ENCODE data around the gene SMPD1.

SMPD1 gene

DNA sequence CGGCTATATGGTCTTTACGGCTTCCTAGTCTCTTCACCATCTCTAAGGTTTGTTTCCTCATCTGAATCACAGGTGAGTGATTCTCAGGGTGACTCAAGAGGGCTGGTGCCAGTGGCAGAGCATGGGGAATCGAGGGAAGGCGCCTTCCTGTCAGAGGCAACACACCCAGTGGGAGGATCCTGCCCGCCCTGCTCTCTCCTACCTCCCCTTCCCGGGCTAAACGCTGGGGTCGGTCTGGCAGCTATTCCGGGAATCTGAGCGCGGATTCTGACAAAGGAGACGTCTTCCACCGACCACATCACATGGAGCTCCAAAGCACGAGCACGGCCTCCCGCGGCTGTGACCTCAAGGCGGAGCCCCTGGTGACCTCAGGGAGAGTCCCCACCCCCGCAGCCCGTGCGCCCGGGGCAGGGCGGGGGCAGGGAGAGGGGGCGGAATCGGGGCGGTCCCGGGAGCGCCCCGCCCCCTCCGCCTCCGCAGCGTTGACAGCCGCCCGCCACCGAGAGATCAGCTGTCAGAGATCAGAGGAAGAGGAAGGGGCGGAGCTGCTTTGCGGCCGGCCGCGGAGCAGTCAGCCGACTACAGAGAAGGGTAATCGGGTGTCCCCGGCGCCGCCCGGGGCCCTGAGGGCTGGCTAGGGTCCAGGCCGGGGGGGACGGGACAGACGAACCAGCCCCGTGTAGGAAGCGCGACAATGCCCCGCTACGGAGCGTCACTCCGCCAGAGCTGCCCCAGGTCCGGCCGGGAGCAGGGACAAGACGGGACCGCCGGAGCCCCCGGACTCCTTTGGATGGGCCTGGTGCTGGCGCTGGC is at the start of gene SMPD1:
Gene SMPD1 (plus strand): TSS at position 570 of the 813 bp plus-strand sequence. CDS start 125 bp downstream, at position 695.
- Histone ChIP-seq H3K36me3 (ENCODE audit: control insufficient read depth, insufficient read depth, low read length, severe bottlenecking) (peaks cover 14% of the 10 kb centered on the region), H3K27me3 (replicated peaks; ENCODE audit: control insufficient read depth, insufficient read depth, low read length) (no peaks in the 10 kb centered on the region), H3K9me3 (ENCODE audit: control insufficient read depth, low read length) (no peaks in the 10 kb centered on the region), H3K4me3 (ENCODE audit: low read length) (peak within 1 kb of the TSS; percentile 98), H3K4me1 (ENCODE audit: control insufficient read depth, insufficient read depth, low read length) (peaks cover 29% of the 10 kb centered on the region), H3K9ac (ENCODE audit: low read length) (peak within 1 kb of the TSS; percentile 95)
- peak; percentile 94 for DNase-seq (ENCODE audit: low read depth)

DNA sequence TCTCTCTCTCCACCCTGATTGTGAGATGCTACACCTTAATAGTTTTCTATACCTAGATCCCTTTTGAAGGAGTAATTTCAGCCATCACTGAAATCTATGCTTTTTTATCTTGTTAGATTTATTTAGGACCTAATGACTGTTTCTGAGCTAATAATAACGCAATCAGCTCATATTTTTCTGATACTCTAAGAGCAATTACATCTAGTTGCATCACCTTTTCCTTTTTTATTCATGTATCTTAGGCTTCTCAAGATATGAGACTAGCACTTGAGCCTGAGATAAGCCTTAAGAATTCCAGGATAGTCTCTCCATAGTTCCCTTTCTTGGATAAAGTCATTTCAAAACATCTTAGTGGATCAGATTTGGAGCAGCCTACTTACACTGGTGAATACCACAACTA is 44.9 kb upstream of the SMPD1 start:
- peaks cover 6% of the 10 kb centered on the region for H3K4me1 ChIP-seq (ENCODE audit: control insufficient read depth, insufficient read depth, low read length)
- no peaks in the 10 kb centered on the region for H3K9me3 ChIP-seq (ENCODE audit: control insufficient read depth, low read length)
- H3K36me3 ChIP-seq (ENCODE audit: control insufficient read depth, insufficient read depth, low read length, severe bottlenecking) = no peaks in the 10 kb centered on the region
- H3K4me3 ChIP-seq (ENCODE audit: low read length) = no peak overlapping the region
- H3K9ac ChIP-seq (ENCODE audit: low read length) = no peak overlapping the region
- no peaks in the 10 kb centered on the region for H3K27me3 ChIP-seq (replicated peaks; ENCODE audit: control insufficient read depth, insufficient read depth, low read length)
- peak; percentile 18 for DNase-seq (ENCODE audit: low read depth)

DNA sequence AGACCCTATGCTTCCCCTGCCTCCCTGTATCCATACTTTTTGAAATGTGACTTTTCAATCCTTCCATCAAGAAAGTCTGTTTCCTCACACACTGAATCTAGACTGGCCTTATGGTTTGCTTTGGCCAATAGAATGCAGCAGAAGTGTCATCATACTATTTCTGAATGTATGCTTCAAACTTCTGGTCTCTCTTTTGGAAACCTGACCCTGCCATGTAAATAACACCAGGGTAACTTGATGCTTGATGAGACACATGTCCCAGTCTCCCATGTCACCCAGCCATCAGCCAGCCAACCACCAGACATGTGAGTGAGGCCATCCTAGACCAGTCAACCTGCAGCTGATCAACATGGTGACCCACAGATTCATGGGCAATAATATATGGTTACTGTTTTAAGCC is 40.2 kb upstream of the SMPD1 start:
- DNase-seq (ENCODE audit: low read depth) = no peak
- Histone ChIP-seq H3K9ac (ENCODE audit: low read length) (no peak overlapping the region), H3K36me3 (ENCODE audit: control insufficient read depth, insufficient read depth, low read length, severe bottlenecking) (no peaks in the 10 kb centered on the region), H3K27me3 (replicated peaks; ENCODE audit: control insufficient read depth, insufficient read depth, low read length) (no peaks in the 10 kb centered on the region), H3K9me3 (ENCODE audit: control insufficient read depth, low read length) (no peaks in the 10 kb centered on the region), H3K4me1 (ENCODE audit: control insufficient read depth, insufficient read depth, low read length) (peaks cover 6% of the 10 kb centered on the region), H3K4me3 (ENCODE audit: low read length) (no peak overlapping the region)

DNA sequence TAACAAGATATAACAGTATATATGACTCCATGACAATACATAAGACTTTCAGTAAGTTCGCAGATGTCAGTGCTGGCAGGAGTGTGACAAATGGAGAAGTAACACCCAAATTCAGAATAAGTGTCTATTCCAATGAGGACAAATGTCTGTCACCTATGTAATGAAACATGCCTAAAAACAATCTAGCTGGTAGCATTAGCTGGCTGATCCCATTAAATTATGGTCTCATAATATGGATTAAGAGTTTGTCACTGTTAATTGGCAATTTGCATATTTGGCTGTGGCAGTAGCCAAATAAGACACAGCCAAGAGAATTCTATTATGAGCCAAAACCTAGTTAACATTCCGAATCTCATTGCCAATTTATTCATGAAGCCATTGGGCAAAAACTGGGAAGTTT is 39.8 kb upstream of the SMPD1 start:
- no peaks in the 10 kb centered on the region for H3K27me3 ChIP-seq (replicated peaks; ENCODE audit: control insufficient read depth, insufficient read depth, low read length)
- H3K36me3 ChIP-seq (ENCODE audit: control insufficient read depth, insufficient read depth, low read length, severe bottlenecking) = no peaks in the 10 kb centered on the region
- H3K9ac ChIP-seq (ENCODE audit: low read length) = no peak overlapping the region
- H3K9me3 ChIP-seq (ENCODE audit: control insufficient read depth, low read length) = no peaks in the 10 kb centered on the region
- H3K4me1 ChIP-seq (ENCODE audit: control insufficient read depth, insufficient read depth, low read length) = peaks cover 2% of the 10 kb centered on the region
- no peak for DNase-seq (ENCODE audit: low read depth)
- no peak overlapping the region for H3K4me3 ChIP-seq (ENCODE audit: low read length)

DNA sequence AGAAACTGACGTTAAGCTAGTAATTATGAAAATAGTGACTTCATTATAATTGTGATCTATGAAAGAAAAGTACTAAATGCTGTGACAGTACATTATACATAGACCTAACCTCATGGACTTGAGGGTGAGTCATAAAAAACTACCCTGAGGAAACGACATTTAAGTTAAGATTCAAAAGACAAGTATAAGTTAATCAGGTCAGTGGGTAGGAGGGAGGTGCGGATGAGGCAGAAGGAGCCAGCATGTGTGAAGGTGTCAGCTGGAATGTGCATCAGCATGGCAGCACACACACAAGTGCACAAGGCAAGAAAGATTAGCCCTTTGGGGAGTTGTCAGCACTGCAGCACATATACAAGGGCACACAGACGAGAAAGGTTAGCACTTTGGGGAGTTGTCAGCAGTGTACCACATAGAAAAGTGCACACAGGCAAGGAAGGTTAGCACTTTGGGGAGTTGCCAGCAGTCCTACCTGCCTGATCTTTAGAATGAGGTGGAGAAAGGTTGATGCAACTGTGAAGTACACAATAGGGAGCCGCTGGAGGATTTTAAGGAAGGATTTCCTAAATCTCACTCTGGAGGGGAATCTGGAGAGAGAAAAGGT is 38.4 kb upstream of the SMPD1 start:
- no peak for DNase-seq (ENCODE audit: low read depth)
- Histone ChIP-seq H3K27me3 (replicated peaks; ENCODE audit: control insufficient read depth, insufficient read depth, low read length) (no peaks in the 10 kb centered on the region), H3K9ac (ENCODE audit: low read length) (no peak overlapping the region), H3K36me3 (ENCODE audit: control insufficient read depth, insufficient read depth, low read length, severe bottlenecking) (no peaks in the 10 kb centered on the region), H3K4me3 (ENCODE audit: low read length) (no peak overlapping the region), H3K9me3 (ENCODE audit: control insufficient read depth, low read length) (no peaks in the 10 kb centered on the region), H3K4me1 (ENCODE audit: control insufficient read depth, insufficient read depth, low read length) (peaks cover 9% of the 10 kb centered on the region)

DNA sequence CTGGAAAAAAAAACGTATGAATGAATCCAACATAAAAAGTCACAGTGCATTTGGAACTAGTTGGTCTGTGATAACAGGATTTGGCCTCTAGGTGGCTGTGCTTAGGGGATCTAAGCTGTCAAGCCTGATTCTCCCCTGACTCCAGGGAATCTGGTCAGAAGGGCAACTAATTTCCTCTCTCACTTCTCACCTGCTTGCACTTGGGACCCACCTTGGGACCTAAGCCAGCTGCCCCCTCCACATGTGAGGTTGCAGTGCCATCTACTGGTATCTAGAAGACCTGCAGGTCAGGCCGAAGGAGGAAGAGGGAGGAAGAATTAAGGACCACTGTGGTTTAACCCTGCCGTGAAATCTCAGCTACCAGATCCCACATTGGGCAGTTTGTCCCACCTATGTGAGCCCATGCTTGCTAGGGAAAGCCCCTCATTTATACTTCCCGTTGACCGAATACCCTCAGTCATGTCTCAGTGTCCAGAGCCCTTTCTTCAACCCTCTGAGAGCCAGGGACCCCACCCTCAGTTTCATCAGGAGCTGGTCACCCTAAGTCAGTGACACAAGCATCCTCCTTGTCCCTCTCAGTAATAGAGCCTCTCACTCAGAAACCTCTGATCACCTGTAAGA is 36.8 kb upstream of the SMPD1 start:
- peak; percentile 75 for DNase-seq (ENCODE audit: low read depth)
- no peaks in the 10 kb centered on the region for H3K9me3 ChIP-seq (ENCODE audit: control insufficient read depth, low read length)
- no peaks in the 10 kb centered on the region for H3K27me3 ChIP-seq (replicated peaks; ENCODE audit: control insufficient read depth, insufficient read depth, low read length)
- H3K36me3 ChIP-seq (ENCODE audit: control insufficient read depth, insufficient read depth, low read length, severe bottlenecking) = no peaks in the 10 kb centered on the region
- H3K9ac ChIP-seq (ENCODE audit: low read length) = no peak overlapping the region
- H3K4me3 ChIP-seq (ENCODE audit: low read length) = no peak overlapping the region
- H3K4me1 ChIP-seq (ENCODE audit: control insufficient read depth, insufficient read depth, low read length) = peaks cover 21% of the 10 kb centered on the region

DNA sequence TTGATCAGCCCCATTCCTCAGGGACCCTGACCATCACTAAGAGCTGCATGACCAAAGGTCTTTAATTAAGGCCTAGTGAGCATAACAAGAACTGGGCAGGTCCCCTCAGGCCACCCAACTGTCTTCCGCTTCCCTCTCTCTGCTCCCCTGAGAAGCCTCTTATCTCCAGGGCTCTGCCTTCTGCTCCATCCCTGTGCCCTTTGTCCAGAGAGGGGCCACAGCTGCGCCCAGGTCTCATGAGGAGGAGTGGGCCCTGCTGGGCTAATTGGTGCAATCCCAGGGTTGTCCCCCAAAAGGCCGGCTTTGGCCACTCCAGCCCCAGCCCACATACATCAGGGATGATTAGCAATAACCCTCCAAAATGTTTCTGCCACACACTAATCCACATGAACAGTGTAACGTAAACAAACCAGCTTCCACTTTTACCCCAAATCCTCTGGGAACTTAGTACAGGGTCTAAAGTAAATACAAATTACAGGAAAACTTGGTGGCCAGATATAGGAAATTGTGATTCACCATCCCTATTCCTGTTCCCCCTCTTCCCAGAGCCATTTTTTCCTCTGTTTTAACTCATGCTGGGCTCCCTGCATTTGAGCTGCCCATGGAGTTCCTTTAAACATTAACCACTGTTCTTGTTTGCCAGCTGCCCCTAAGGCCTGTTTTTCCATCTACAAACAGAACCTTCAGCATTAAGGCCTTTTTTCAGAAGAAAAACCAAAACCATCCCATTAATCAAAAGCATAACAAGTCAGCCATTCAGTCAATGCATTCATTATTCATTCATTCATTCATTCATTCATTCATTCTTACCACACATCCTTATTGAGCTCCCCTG is 35.4 kb upstream of the SMPD1 start:
- peaks cover 23% of the 10 kb centered on the region for H3K4me1 ChIP-seq (ENCODE audit: control insufficient read depth, insufficient read depth, low read length)
- DNase-seq (ENCODE audit: low read depth) = no peak
- no peaks in the 10 kb centered on the region for H3K36me3 ChIP-seq (ENCODE audit: control insufficient read depth, insufficient read depth, low read length, severe bottlenecking)
- H3K4me3 ChIP-seq (ENCODE audit: low read length) = no peak overlapping the region
- no peaks in the 10 kb centered on the region for H3K9me3 ChIP-seq (ENCODE audit: control insufficient read depth, low read length)
- H3K9ac ChIP-seq (ENCODE audit: low read length) = no peak overlapping the region
- H3K27me3 ChIP-seq (replicated peaks; ENCODE audit: control insufficient read depth, insufficient read depth, low read length) = no peaks in the 10 kb centered on the region

DNA sequence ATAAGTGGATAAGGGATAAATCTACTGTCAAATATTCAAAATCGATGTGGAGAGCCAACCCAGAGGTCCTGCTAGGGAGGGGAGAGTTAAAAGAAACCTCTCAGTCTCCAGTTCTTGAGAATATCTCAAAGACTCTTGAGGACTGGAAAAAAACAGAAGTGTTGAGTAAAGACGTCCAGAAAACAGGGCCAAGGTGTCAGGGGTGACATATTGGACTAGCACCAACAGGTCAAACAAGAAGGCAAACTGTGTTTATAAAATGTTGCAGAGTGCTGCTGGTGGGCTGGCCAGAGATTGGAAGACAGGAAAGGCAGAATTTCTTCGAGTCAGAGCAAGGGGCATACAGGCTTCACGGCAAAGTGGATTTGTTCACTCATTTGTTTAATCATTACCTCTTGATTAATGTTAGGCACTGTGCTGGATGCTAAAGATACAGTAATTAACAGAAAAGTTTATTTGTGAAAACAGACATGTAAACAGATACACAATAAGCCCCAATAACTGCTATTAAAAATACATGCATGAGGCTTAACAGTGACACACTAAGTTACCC is 33.7 kb upstream of the SMPD1 start:
- Histone ChIP-seq H3K36me3 (ENCODE audit: control insufficient read depth, insufficient read depth, low read length, severe bottlenecking) (no peaks in the 10 kb centered on the region), H3K27me3 (replicated peaks; ENCODE audit: control insufficient read depth, insufficient read depth, low read length) (no peaks in the 10 kb centered on the region), H3K4me3 (ENCODE audit: low read length) (peak overlapping the region; percentile 24), H3K9me3 (ENCODE audit: control insufficient read depth, low read length) (no peaks in the 10 kb centered on the region), H3K9ac (ENCODE audit: low read length) (no peak overlapping the region), H3K4me1 (ENCODE audit: control insufficient read depth, insufficient read depth, low read length) (peaks cover 31% of the 10 kb centered on the region)
- DNase-seq (ENCODE audit: low read depth) = no peak

DNA sequence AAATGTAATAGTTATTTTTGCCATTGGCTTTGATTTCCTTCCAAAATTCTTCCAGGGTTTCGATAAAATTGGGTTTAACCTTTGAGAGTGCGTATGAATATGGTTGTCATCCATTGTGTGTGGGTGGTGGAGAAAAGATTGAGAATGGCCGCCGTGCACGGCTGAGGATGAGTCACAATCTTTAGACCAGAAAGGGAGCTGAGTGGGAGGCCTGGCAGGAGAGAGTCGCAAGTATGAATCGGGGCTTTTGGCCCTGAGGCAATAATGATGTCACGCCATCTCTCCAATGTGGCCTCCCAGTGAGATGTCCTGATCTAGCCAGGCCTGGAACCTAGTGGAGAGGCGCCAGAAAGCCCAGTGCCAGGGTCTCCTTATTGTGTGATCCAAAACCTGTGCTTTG is 33.1 kb upstream of the SMPD1 start:
- Histone ChIP-seq H3K9me3 (ENCODE audit: control insufficient read depth, low read length) (no peaks in the 10 kb centered on the region), H3K9ac (ENCODE audit: low read length) (peak overlapping the region; percentile 24), H3K27me3 (replicated peaks; ENCODE audit: control insufficient read depth, insufficient read depth, low read length) (no peaks in the 10 kb centered on the region), H3K4me3 (ENCODE audit: low read length) (peak overlapping the region; percentile 24), H3K36me3 (ENCODE audit: control insufficient read depth, insufficient read depth, low read length, severe bottlenecking) (no peaks in the 10 kb centered on the region), H3K4me1 (ENCODE audit: control insufficient read depth, insufficient read depth, low read length) (peaks cover 31% of the 10 kb centered on the region)
- DNase-seq (ENCODE audit: low read depth) = peak; percentile 93

DNA sequence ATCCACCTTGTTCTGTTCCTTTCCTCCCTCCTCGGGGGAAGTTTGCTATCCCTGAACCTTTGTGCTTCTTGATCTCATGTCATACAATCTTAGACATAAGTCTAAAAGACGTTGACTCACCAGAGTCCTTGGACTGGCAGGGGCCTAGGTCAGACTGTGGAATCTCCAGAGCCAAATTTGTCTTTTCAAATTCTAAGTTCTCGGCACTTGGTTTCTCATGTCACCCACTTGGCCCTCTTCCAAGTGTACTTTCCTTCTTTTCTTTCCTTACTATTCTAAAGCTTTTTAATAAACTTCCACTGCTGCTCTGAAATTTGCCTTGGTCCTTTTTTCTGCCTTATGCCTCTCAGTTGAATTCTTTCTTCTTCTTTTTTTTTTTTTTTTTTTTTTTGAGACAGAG is 30.1 kb upstream of the SMPD1 start:
- Histone ChIP-seq H3K9me3 (ENCODE audit: control insufficient read depth, low read length) (no peaks in the 10 kb centered on the region), H3K4me1 (ENCODE audit: control insufficient read depth, insufficient read depth, low read length) (peaks cover 31% of the 10 kb centered on the region), H3K36me3 (ENCODE audit: control insufficient read depth, insufficient read depth, low read length, severe bottlenecking) (no peaks in the 10 kb centered on the region), H3K9ac (ENCODE audit: low read length) (no peak overlapping the region), H3K4me3 (ENCODE audit: low read length) (no peak overlapping the region), H3K27me3 (replicated peaks; ENCODE audit: control insufficient read depth, insufficient read depth, low read length) (no peaks in the 10 kb centered on the region)
- no peak for DNase-seq (ENCODE audit: low read depth)

All from adipocyte (in vitro differentiated cells).